CD14-positive monocyte (primary cell): Measurements from ENCODE around the gene TRAPPC8. TPM values are rescaled to one million over a fixed set of nuclear protein-coding genes. Genes with fewer than 3 reads are reported as not detected.

Source experiments
- DNase-seq, 3 donors: peaks; one replicate each; pipeline ENCODE4 v3.0.0-alpha.2; 2011 to 2022
- H2AFZ ChIP-seq: 2 replicates; pipeline ENCODE4 v1.6.0; 2012; ENCODE audit warnings: mild to moderate bottlenecking, low read depth, low read length, inconsistent platforms; ENCODE audit not compliant: insufficient read depth, poor library complexity, severe bottlenecking
- H3K27ac ChIP-seq, 2 donors: 1 replicate in 1 of 2; 2 replicates in 1 of 2; pipeline ENCODE4 v1.5.1; 2012 to 2013; ENCODE audit warnings: low read length in 2 of 2, control low read depth in 1 of 2, inconsistent platforms in 1 of 2, low read depth in 1 of 2, mild to moderate bottlenecking in 1 of 2
- H3K27me3 ChIP-seq, 2 donors: one replicate each; pipeline versions ENCODE4 v1.6.0 to v1.6.1; 2011 to 2013; ENCODE audit warnings: low read length in 2 of 2; ENCODE audit not compliant: control insufficient read depth in 2 of 2, insufficient read depth in 2 of 2
- H3K36me3 ChIP-seq, 2 donors: replicated peaks in 1 of 2; 1 replicate in 1 of 2; 2 replicates in 1 of 2; pipeline versions ENCODE4 v1.5.1 to v1.6.1; 2012 to 2013; ENCODE audit warnings: low read length in 2 of 2, control low read depth in 1 of 2, inconsistent platforms in 1 of 2, mild to moderate bottlenecking in 1 of 2; ENCODE audit not compliant: insufficient read depth in 2 of 2, control insufficient read depth in 1 of 2
- H3K4me1 ChIP-seq, 2 donors: 1 replicate in 1 of 2; 2 replicates in 1 of 2; pipeline versions ENCODE4 v1.5.1 to v1.6.1; 2012 to 2013; ENCODE audit warnings: low read length in 2 of 2, control low read depth in 1 of 2, inconsistent platforms in 1 of 2, mild to moderate bottlenecking in 1 of 2, moderate library complexity in 1 of 2; ENCODE audit not compliant: insufficient read depth in 2 of 2, control insufficient read depth in 1 of 2
- H3K4me2 ChIP-seq: replicated peaks from 2 replicates; pipeline ENCODE3; 2012; ENCODE audit warnings: low read length, moderate library complexity, mild to moderate bottlenecking; ENCODE audit not compliant: poor library complexity, severe bottlenecking; ENCODE audit errors: extremely low read depth
- H3K4me3 ChIP-seq, 3 experiments: fragments of 200-600 bp in 1 of 3; sonication (generic) in 1 of 3; replicated peaks in 1 of 3; 1 replicate in 2 of 3; 2 replicates in 1 of 3; pipeline ENCODE4 v1.5.1; 2011 to 2013; ENCODE audit warnings: low read length in 3 of 3, mild to moderate bottlenecking in 3 of 3, control low read depth in 2 of 3, low read depth in 2 of 3, inconsistent platforms in 1 of 3, moderate library complexity in 1 of 3
- H3K79me2 ChIP-seq: 2 replicates; pipeline ENCODE4 v1.6.0; 2012; ENCODE audit warnings: mild to moderate bottlenecking, control low read depth, inconsistent platforms, low read length, moderate library complexity; ENCODE audit not compliant: insufficient read depth
- H3K9ac ChIP-seq: 2 replicates; pipeline ENCODE4 v1.6.0; 2017; ENCODE audit warnings: low read length, mild to moderate bottlenecking; ENCODE audit not compliant: insufficient read depth, poor library complexity, severe bottlenecking
- H3K9me3 ChIP-seq, 2 donors: replicated peaks in 1 of 2; 1 replicate in 1 of 2; 2 replicates in 1 of 2; pipeline versions ENCODE4 v1.5.1 to v1.6.1; 2012 to 2013; ENCODE audit warnings: low read length in 2 of 2, control low read depth in 1 of 2; ENCODE audit not compliant: control insufficient read depth in 1 of 2, insufficient read depth in 1 of 2
- H4K20me1 ChIP-seq: 2 replicates; pipeline ENCODE4 v1.6.0; 2012; ENCODE audit warnings: mild to moderate bottlenecking, low read length, control low read depth, moderate library complexity; ENCODE audit not compliant: insufficient read depth
- H3K27ac Mint-ChIP-seq, 7 donors: one replicate each; pipeline ENCODE4 v1.8.0; 2020; ENCODE audit warnings: mild to moderate bottlenecking in 7 of 7, mixed read lengths in 7 of 7, moderate library complexity in 6 of 7, inconsistent platforms in 2 of 7
- H3K27me3 Mint-ChIP-seq, 3 donors: one replicate each; pipeline ENCODE4 v1.8.0; 2021 to 2022; ENCODE audit warnings: low read depth in 3 of 3, mild to moderate bottlenecking in 3 of 3, mixed read lengths in 3 of 3, moderate library complexity in 3 of 3, inconsistent platforms in 1 of 3
- H3K36me3 Mint-ChIP-seq, 2 donors: one replicate each; pipeline ENCODE4 v1.8.0; 2020; ENCODE audit warnings: mixed read lengths in 2 of 2, inconsistent platforms in 1 of 2, mild to moderate bottlenecking in 1 of 2
- H3K4me1 Mint-ChIP-seq: one replicate; pipeline ENCODE4 v1.8.0; 2020; ENCODE audit warnings: mild to moderate bottlenecking, mixed read lengths
- H3K4me3 Mint-ChIP-seq, 2 donors: one replicate each; pipeline ENCODE4 v1.8.0; 2020; ENCODE audit warnings: mild to moderate bottlenecking in 2 of 2, mixed read lengths in 2 of 2, moderate library complexity in 1 of 2
- H3K9me3 Mint-ChIP-seq, 7 donors: one replicate each; pipeline ENCODE4 v1.8.0; 2020 to 2022; ENCODE audit warnings: mixed read lengths in 7 of 7, mild to moderate bottlenecking in 6 of 7, moderate library complexity in 6 of 7, inconsistent platforms in 2 of 7
- WGBS: methylation state at CpG from one replicate; pipeline ENCODE4 v1.1.5; 2013; ENCODE audit warnings: missing lambda C conversion rate; ENCODE audit not compliant: insufficient coverage; 5-methylcytosine and 5-hydroxymethylcytosine counted together
- intact Hi-C, 2 donors: fragments of 100-400 bp; cut with micrococcal nuclease; formaldehyde crosslinking; loops; one replicate each; pipeline versions ENCODE4 v1.15.0 to v1.15.1; 2023
- polyA plus RNA-seq, 3 donors: library from polyadenylated mRNA; depleted of rRNA in 1 of 3; unstranded in 2 of 3; stranded (reverse) in 1 of 3; fragments of 300-500 nt in 2 of 3; fragments of >200 nt in 1 of 3; fragmentation: Illumina TruSeq in 2 of 3; gene quantifications; 1 replicate in 2 of 3; 2 replicates in 1 of 3; pipeline ENCODE4 v1.2.3, GENCODE V29; 2012 to 2021
- TF ChIP-seq, protein P1 (sequence below): fragments of 200-600 bp; IDR thresholded peaks from one replicate; pipeline ENCODE4 v1.8.0; 2022; ENCODE audit warnings: antibody characterized with exemption, mild to moderate bottlenecking

The TRAPPC8 gene
- polyA plus RNA-seq, 3 donors = 16.2 to 52.7 (median 22.1) TPM

GRCh38 chr18:31878358-31878757 lies 64.6 kb downstream of the TRAPPC8 start:
- peaks cover 77 to 91% of the 10 kb centered on the region in 2 donors for H3K36me3 Mint-ChIP-seq
- no peaks in the 10 kb centered on the region for H3K27me3 Mint-ChIP-seq
- no peak for DNase-seq
- H3K27ac ChIP-seq = no peak overlapping the region
- H3K4me1 ChIP-seq = no peaks in the 10 kb centered on the region
- H3K4me3 Mint-ChIP-seq = no peak overlapping the region
- no peak overlapping the region for H3K4me2 ChIP-seq
- peak overlapping the region in 1 of 7 donors; percentile 59 for H3K27ac Mint-ChIP-seq
- H3K9ac ChIP-seq = no peak overlapping the region
- TF ChIP-seq, protein P1, sequence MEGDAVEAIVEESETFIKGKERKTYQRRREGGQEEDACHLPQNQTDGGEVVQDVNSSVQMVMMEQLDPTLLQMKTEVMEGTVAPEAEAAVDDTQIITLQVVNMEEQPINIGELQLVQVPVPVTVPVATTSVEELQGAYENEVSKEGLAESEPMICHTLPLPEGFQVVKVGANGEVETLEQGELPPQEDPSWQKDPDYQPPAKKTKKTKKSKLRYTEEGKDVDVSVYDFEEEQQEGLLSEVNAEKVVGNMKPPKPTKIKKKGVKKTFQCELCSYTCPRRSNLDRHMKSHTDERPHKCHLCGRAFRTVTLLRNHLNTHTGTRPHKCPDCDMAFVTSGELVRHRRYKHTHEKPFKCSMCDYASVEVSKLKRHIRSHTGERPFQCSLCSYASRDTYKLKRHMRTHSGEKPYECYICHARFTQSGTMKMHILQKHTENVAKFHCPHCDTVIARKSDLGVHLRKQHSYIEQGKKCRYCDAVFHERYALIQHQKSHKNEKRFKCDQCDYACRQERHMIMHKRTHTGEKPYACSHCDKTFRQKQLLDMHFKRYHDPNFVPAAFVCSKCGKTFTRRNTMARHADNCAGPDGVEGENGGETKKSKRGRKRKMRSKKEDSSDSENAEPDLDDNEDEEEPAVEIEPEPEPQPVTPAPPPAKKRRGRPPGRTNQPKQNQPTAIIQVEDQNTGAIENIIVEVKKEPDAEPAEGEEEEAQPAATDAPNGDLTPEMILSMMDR = no peak
- peaks cover 53% of the 10 kb centered on the region for H4K20me1 ChIP-seq
- peaks cover 67 to 92% of the 10 kb centered on the region in 2 donors for H3K36me3 ChIP-seq
- H3K79me2 ChIP-seq = peaks cover 34% of the 10 kb centered on the region
- H2AFZ ChIP-seq = no peak overlapping the region
- WGBS = 100% methylated on average over 2 of the region's 4 CpGs
- H3K4me1 Mint-ChIP-seq = peaks cover 4% of the 10 kb centered on the region
- H3K9me3 ChIP-seq = no peaks in the 10 kb centered on the region
- H3K4me3 ChIP-seq = no peak overlapping the region
- no peaks in the 10 kb centered on the region for H3K27me3 ChIP-seq
- intact Hi-C loops = no loop called here
- H3K9me3 Mint-ChIP-seq = peaks cover 0 to 11% (median 5%) of the 10 kb centered on the region in 7 donors

- Histone ChIP-seq H3K27me3 (no peaks in the 10 kb centered on the region), H3K4me1 (no peaks in the 10 kb centered on the region), H4K20me1 (peaks cover 49% of the 10 kb centered on the region), H2AFZ (no peak overlapping the region), H3K27ac (no peak overlapping the region), H3K79me2 (peaks cover 34% of the 10 kb centered on the region), H3K36me3 (peaks cover 68 to 92% of the 10 kb centered on the region in 2 donors), H3K9ac (no peak overlapping the region), H3K4me3 (no peak overlapping the region), H3K4me2 (no peak overlapping the region), H3K9me3 (no peaks in the 10 kb centered on the region)
- no peak for DNase-seq
- H3K9me3 Mint-ChIP-seq = peaks cover 0 to 11% (median 3%) of the 10 kb centered on the region in 7 donors
- no peak overlapping the region for H3K4me3 Mint-ChIP-seq
- H3K36me3 Mint-ChIP-seq = peaks cover 77 to 91% of the 10 kb centered on the region in 2 donors
- intact Hi-C loops = no loop called here
- 100% methylated on average over 2 of the region's 5 CpGs for WGBS
- TF ChIP-seq, protein P1 = no peak
- no peak overlapping the region for H3K27ac Mint-ChIP-seq
- no peaks in the 10 kb centered on the region for H3K27me3 Mint-ChIP-seq
- H3K4me1 Mint-ChIP-seq = peaks cover 4% of the 10 kb centered on the region
These were observed 65.0 kb downstream of the TRAPPC8 start for GRCh38 chr18:31877900-31878299.
